ENCODE measurements around the gene PCOLCE2. TPM values are rescaled to one million over a fixed set of nuclear protein-coding genes. Genes with fewer than 3 reads are reported as not detected.

Gene PCOLCE2
- total and polyA plus RNA-seq, 4 donors, result 9.1 to 17.2 (median 13.3) TPM

DNA sequence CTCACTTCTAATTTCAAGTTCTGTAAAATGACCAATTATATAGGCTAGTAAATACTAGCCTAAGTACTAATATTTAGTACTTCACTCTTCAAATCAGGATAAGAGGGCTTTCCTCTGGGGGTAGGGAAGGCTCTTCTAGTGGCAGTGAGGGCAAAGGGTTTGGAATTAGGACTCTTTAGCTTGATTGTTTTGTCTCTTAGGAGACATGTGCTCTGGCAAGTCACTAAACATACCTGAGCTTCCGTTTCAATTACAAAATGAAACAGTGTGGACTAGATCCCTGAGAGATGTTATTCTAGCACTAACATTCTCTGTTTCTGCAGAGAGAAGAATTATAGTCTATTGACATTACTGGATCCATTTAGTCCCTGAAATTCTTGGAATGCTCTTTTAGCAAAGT is 71.5 kb downstream of the PCOLCE2 start:
- H3K4me3 ChIP-seq (ENCODE audit: low read depth in 1 of 3, low read length in 3 of 3), result no peak overlapping the region
- no peak for DNase-seq (ENCODE audit: low spot score)
- H3K4me1 ChIP-seq (ENCODE audit: control insufficient read depth in 4 of 4, insufficient read depth in 4 of 4, low read length in 3 of 4), result no peaks in the 10 kb centered on the region
- peaks cover 0 to 3% (median 0%) of the 10 kb centered on the region in 4 donors for H3K36me3 ChIP-seq (ENCODE audit: control insufficient read depth in 4 of 4, insufficient read depth in 3 of 4, low read depth in 1 of 4, low read length in 3 of 4)
- TF ChIP-seq SP1 (IDR thresholded peaks at IDR 0.05) (no peak), RXRA (IDR thresholded peaks at IDR 0.05) (no peak), RAD21 (IDR thresholded peaks at IDR 0.05) (no peak), ATF3 (IDR thresholded peaks at IDR 0.05) (no peak), CTCF (IDR thresholded peaks at IDR 0.05; ENCODE audit: low read depth, low read length, missing input control) (no peak), FOXA1 (IDR thresholded peaks at IDR 0.05) (no peak), TAF1 (conservative IDR thresholded peaks at IDR 0.05) (no peak), GABPA (IDR thresholded peaks at IDR 0.05 in 1 of 2, conservative IDR thresholded peaks at IDR 0.05 in 1 of 2) (no peak), EGR1 (IDR thresholded peaks at IDR 0.05; ENCODE audit: low read depth in 2 of 2) (no peak), YY1 (IDR thresholded peaks at IDR 0.05) (no peak), JUND (IDR thresholded peaks at IDR 0.05) (no peak), HNF4G (IDR thresholded peaks at IDR 0.05) (no peak), FOXA2 (IDR thresholded peaks at IDR 0.05) (no peak), NR2F2 (IDR thresholded peaks at IDR 0.05) (no peak), ZBTB33 (IDR thresholded peaks at IDR 0.05) (no peak), HNF4A (conservative IDR thresholded peaks at IDR 0.05) (no peak)
- TF ChIP-seq, protein P1, sequence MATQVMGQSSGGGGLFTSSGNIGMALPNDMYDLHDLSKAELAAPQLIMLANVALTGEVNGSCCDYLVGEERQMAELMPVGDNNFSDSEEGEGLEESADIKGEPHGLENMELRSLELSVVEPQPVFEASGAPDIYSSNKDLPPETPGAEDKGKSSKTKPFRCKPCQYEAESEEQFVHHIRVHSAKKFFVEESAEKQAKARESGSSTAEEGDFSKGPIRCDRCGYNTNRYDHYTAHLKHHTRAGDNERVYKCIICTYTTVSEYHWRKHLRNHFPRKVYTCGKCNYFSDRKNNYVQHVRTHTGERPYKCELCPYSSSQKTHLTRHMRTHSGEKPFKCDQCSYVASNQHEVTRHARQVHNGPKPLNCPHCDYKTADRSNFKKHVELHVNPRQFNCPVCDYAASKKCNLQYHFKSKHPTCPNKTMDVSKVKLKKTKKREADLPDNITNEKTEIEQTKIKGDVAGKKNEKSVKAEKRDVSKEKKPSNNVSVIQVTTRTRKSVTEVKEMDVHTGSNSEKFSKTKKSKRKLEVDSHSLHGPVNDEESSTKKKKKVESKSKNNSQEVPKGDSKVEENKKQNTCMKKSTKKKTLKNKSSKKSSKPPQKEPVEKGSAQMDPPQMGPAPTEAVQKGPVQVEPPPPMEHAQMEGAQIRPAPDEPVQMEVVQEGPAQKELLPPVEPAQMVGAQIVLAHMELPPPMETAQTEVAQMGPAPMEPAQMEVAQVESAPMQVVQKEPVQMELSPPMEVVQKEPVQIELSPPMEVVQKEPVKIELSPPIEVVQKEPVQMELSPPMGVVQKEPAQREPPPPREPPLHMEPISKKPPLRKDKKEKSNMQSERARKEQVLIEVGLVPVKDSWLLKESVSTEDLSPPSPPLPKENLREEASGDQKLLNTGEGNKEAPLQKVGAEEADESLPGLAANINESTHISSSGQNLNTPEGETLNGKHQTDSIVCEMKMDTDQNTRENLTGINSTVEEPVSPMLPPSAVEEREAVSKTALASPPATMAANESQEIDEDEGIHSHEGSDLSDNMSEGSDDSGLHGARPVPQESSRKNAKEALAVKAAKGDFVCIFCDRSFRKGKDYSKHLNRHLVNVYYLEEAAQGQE (IDR thresholded peaks at IDR 0.05), result no peak
- TF ChIP-seq, protein P2, sequence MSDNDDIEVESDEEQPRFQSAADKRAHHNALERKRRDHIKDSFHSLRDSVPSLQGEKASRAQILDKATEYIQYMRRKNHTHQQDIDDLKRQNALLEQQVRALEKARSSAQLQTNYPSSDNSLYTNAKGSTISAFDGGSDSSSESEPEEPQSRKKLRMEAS (IDR thresholded peaks at IDR 0.05), result no peak
- H3K9ac ChIP-seq (ENCODE audit: low read depth in 1 of 2, low read length in 2 of 2), result no peak overlapping the region
- WGBS, result 83% methylated on average over 1 of the region's 1 CpG
- no peaks in the 10 kb centered on the region for H3K9me3 ChIP-seq (ENCODE audit: control insufficient read depth in 4 of 4, low read length in 3 of 4)
- H3K27me3 ChIP-seq (ENCODE audit: control insufficient read depth in 4 of 4, insufficient read depth in 4 of 4, low read length in 3 of 4), result no peaks in the 10 kb centered on the region
- H3K27ac ChIP-seq (ENCODE audit: low read depth in 1 of 2, low read length in 2 of 2), result no peak overlapping the region
